HCT116 (cell line): Measurements from ENCODE around the gene HBE1. TPM values are rescaled to one million over a fixed set of nuclear protein-coding genes. Genes with fewer than 3 reads are reported as not detected.

Source experiments
- ATAC-seq: fragments of 200-7000 bp; cut with Tn5 transposase; 2 replicates; pipeline ENCODE4 v1.9.1; 2020; ENCODE audit warnings: mild to moderate bottlenecking, moderate library complexity
- BruUV-seq: library from RNA; stranded (reverse); fragments of 400-500 nt; replicated peaks from 2 replicates; lab custom pipeline; 2021; lab: Mats Ljungman, UMichigan
- CTCF ChIA-PET: fragments of 300-600 bp; sonication (Branson Sonifier 250); formaldehyde crosslinking; loops from one replicate; lab custom pipeline; 2021; ENCODE audit warnings: antibody characterized with exemption; lab: Charles Lee
- POLR2A ChIA-PET: fragments of 300-600, 350-600 bp; sonication (Branson Sonifier 250); formaldehyde crosslinking; loops from one replicate; lab custom pipeline; 2021; ENCODE audit warnings: antibody characterized with exemption; lab: Charles Lee
- RAD21 ChIA-PET, 2 experiments: fragments of 300-600 bp; sonication (Branson Sonifier 250); formaldehyde crosslinking; loops; one replicate each; lab custom pipeline; 2023; ENCODE audit warnings: low total read pairs in 2 of 2; ENCODE audit not compliant: uncharacterized antibody in 2 of 2, unreplicated experiment in 2 of 2, low non-redundant PET in 1 of 2; lab: Charles Lee
- DNase-seq: peaks from one replicate; pipeline ENCODE4 v3.0.0-alpha.2; 2010; ENCODE audit warnings: low read depth, low spot score
- H2AFZ ChIP-seq: fragments of 200-600 bp; shearing (Covaris generic), sonication (generic); 2 replicates; pipeline ENCODE4 v1.6.1; 2017; ENCODE audit warnings: low read depth, mixed run types, mixed read lengths, antibody characterized with exemption, low read length; ENCODE audit not compliant: poor library complexity, severe bottlenecking
- H3K27ac ChIP-seq: 2 replicates; pipeline ENCODE4 v1.5.1; 2012; ENCODE audit warnings: low read depth, low read length
- H3K27me3 ChIP-seq: fragments of 200-600 bp; sonication (generic); 2 replicates; pipeline ENCODE4 v1.6.1; 2016; ENCODE audit warnings: mixed run types, low read length, mixed read lengths; ENCODE audit not compliant: insufficient read depth
- H3K36me3 ChIP-seq, 2 experiments: fragments of 200-500 bp in 1 of 2; fragments of 200-600 bp in 1 of 2; sonication (Bioruptor generic) in 1 of 2; sonication (generic) in 1 of 2; 2 replicates each; pipeline versions ENCODE4 v1.5.1 to v1.6.1; 2014 to 2016; ENCODE audit warnings: low read length in 2 of 2, inconsistent platforms in 1 of 2, mixed read lengths in 1 of 2, mixed run types in 1 of 2; ENCODE audit not compliant: insufficient read depth in 2 of 2, control insufficient read depth in 1 of 2
- H3K4me1 ChIP-seq, 2 experiments: fragments of 200-600 bp in 1 of 2; sonication (generic) in 1 of 2; 2 replicates each; pipeline versions ENCODE4 v1.5.1 to v1.6.1; 2012 to 2017; ENCODE audit warnings: low read length in 2 of 2, inconsistent platforms in 1 of 2, mild to moderate bottlenecking in 1 of 2, mixed read lengths in 1 of 2, mixed run types in 1 of 2, moderate library complexity in 1 of 2; ENCODE audit not compliant: insufficient read depth in 2 of 2, control insufficient read depth in 1 of 2
- H3K4me2 ChIP-seq: fragments of 200-600 bp; sonication (generic); 2 replicates; pipeline ENCODE4 v1.6.1; 2017; ENCODE audit warnings: mixed run types, low read length, mixed read lengths
- H3K4me3 ChIP-seq, 2 experiments: fragments of 200-600 bp in 1 of 2; sonication (generic) in 1 of 2; replicated peaks in 1 of 2; 2 replicates each; pipeline ENCODE4 v1.5.1; 2011 to 2016; ENCODE audit warnings: low read length in 2 of 2, control low read depth in 1 of 2, low read depth in 1 of 2, mild to moderate bottlenecking in 1 of 2, mixed read lengths in 1 of 2, mixed run types in 1 of 2
- H3K79me2 ChIP-seq: fragments of 200-600 bp; sonication (generic); 2 replicates; pipeline ENCODE4 v1.6.1; 2017; ENCODE audit warnings: mild to moderate bottlenecking, mixed run types, low read length, moderate library complexity, mixed read lengths; ENCODE audit not compliant: insufficient read depth
- H3K9ac ChIP-seq: fragments of 200-600 bp; sonication (generic); 2 replicates; pipeline ENCODE4 v1.6.1; 2016; ENCODE audit warnings: low read length, mixed read lengths
- H3K9me2 ChIP-seq: fragments of 200-600 bp; sonication (generic), shearing (Covaris generic); 2 replicates; pipeline ENCODE4 v1.6.1; 2017; ENCODE audit warnings: mixed run types, mild to moderate bottlenecking, moderate library complexity; ENCODE audit not compliant: insufficient read depth
- H3K9me3 ChIP-seq, 2 experiments: fragments of 200-500 bp in 1 of 2; fragments of 200-600 bp in 1 of 2; sonication (Bioruptor generic) in 1 of 2; sonication (generic) in 1 of 2; 2 replicates each; pipeline ENCODE4 v1.6.1; 2014 to 2017; ENCODE audit warnings: low read length in 2 of 2, mixed read lengths in 2 of 2, inconsistent platforms in 1 of 2, low read depth in 1 of 2, mild to moderate bottlenecking in 1 of 2, mixed run types in 1 of 2, moderate library complexity in 1 of 2; ENCODE audit not compliant: control insufficient read depth in 1 of 2, insufficient read depth in 1 of 2
- H4K20me1 ChIP-seq: fragments of 200-600 bp; sonication (generic), shearing (Covaris generic); 2 replicates; pipeline ENCODE4 v1.6.1; 2017; ENCODE audit warnings: mixed run types, mild to moderate bottlenecking, moderate library complexity; ENCODE audit not compliant: insufficient read depth
- CBX3 ChIP-seq: IDR thresholded peaks from 2 replicates; pipeline ENCODE4 v1.6.1; 2012; ENCODE audit warnings: low read depth
- CEBPB ChIP-seq: IDR thresholded peaks from 2 replicates; pipeline ENCODE4 v1.6.1; 2012; ENCODE audit warnings: low read depth
- CTCF ChIP-seq, 3 experiments: fragments of 200-600 bp in 1 of 3; sonication (generic) in 1 of 3; IDR thresholded peaks in 2 of 3; conservative IDR thresholded peaks in 1 of 3; 2 replicates each; pipeline ENCODE4 v1.5.1; 2012 to 2017; ENCODE audit warnings: low read depth in 2 of 3, low read length in 2 of 3, antibody characterized with exemption in 1 of 3, borderline replicate concordance in 1 of 3, control low read depth in 1 of 3, mild to moderate bottlenecking in 1 of 3, mixed read lengths in 1 of 3, mixed run types in 1 of 3, moderate library complexity in 1 of 3; ENCODE audit not compliant: insufficient read depth in 1 of 3
- EGR1 ChIP-seq: IDR thresholded peaks from 2 replicates; pipeline ENCODE4 v1.6.1; 2012; ENCODE audit warnings: low read depth
- ELF1 ChIP-seq: IDR thresholded peaks from 2 replicates; pipeline ENCODE4 v1.6.1; 2012; ENCODE audit warnings: low read depth, borderline replicate concordance
- EZH2 ChIP-seq: fragments of 200-600 bp; sonication (generic); IDR thresholded peaks from 2 replicates; pipeline ENCODE4 v1.6.1; 2017; ENCODE audit warnings: antibody characterized with exemption, mixed run types
- JUND ChIP-seq: IDR thresholded peaks from 2 replicates; pipeline ENCODE4 v1.6.1; 2012
- MAX ChIP-seq: IDR thresholded peaks from 2 replicates; pipeline ENCODE4 v1.6.1; 2012
- POLR2A ChIP-seq: IDR thresholded peaks from 2 replicates; pipeline ENCODE4 v1.7.0; 2011; ENCODE audit warnings: borderline replicate concordance; ENCODE audit not compliant: insufficient read depth, insufficient read length; ENCODE audit errors: extremely low read depth
- POLR2AphosphoS5 ChIP-seq: IDR thresholded peaks from 2 replicates; pipeline ENCODE4 v1.6.1; 2011; ENCODE audit warnings: mild to moderate bottlenecking, low read depth, low read length, moderate library complexity
- REST ChIP-seq: IDR thresholded peaks from 2 replicates; pipeline ENCODE4 v1.6.1; 2012; ENCODE audit warnings: low read depth
- SIN3A ChIP-seq: IDR thresholded peaks from 2 replicates; pipeline ENCODE4 v1.6.1; 2012; ENCODE audit warnings: low read depth
- SP1 ChIP-seq: IDR thresholded peaks from 2 replicates; pipeline ENCODE4 v1.6.1; 2012; ENCODE audit warnings: low read depth
- SRF ChIP-seq: IDR thresholded peaks from 2 replicates; pipeline ENCODE4 v1.6.1; 2012; ENCODE audit warnings: low read depth
- TCF7L2 ChIP-seq: IDR thresholded peaks from 2 replicates; pipeline ENCODE4 v1.7.0; 2011; ENCODE audit warnings: borderline replicate concordance, inconsistent platforms; ENCODE audit not compliant: insufficient read depth, insufficient read length; ENCODE audit errors: extremely low read depth
- YY1 ChIP-seq: IDR thresholded peaks from 2 replicates; pipeline ENCODE4 v1.6.1; 2011; ENCODE audit warnings: low read length, low read depth, moderate library complexity, mild to moderate bottlenecking; ENCODE audit not compliant: insufficient replicate concordance; ENCODE audit errors: extremely low read depth
- ZFX ChIP-seq: fragments of 450-650 bp; IDR thresholded peaks from 2 replicates; pipeline ENCODE4 v1.6.1; 2017
- ZNF274 ChIP-seq: fragments of 200-500 bp; sonication (Bioruptor generic); IDR thresholded peaks from 2 replicates; pipeline ENCODE4 v1.6.1; 2014; ENCODE audit warnings: mild to moderate bottlenecking, low read depth, low read length, inconsistent platforms
- intact Hi-C: fragments of 100-400 bp; cut with micrococcal nuclease; formaldehyde crosslinking; loops from 2 replicates; pipeline ENCODE4 v1.10.0; 2022
- total RNA-seq: library from RNA; stranded (reverse); gene quantifications from one replicate; pipeline ENCODE4 v1.2.1, GENCODE V29; 2021; ENCODE audit not compliant: unreplicated experiment

HBE1 gene
- total RNA-seq, 1 experiment from 2014 or later = 212 TPM

DNA sequence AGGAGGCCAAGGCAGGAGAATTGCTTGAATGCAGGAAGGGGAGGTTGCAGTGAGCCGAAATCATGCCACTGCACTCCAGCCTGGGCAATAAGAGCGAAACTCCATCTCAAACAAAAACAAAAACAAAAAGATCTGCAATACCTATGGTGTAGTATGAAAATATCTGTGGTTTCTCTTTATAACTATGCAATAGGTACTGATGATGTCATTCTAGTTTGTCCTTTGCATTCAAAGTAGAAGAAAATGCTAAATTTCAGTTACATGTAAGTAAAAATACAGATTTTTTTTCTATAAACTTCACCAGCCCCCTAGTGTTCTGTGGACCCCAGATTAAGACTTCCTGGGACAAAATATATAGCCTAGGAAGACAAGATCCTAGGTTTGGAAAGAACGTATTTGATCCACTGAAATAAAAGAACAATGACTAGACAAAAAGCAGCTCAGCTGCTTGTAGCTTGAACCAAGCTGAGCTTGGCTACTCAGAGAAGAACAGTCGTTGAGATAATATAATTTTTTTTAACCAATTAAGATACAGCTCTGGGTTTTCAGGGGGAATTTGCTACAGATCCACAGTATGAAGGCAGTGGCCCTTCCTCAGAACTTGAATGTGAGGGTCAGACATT is 2.8 kb upstream of the HBE1 start:
- H4K20me1 ChIP-seq = no peaks in the 10 kb centered on the region
- H3K27me3 ChIP-seq = no peaks in the 10 kb centered on the region
- no peaks in the 10 kb centered on the region for H3K79me2 ChIP-seq
- H2AFZ ChIP-seq = no peak overlapping the region
- H3K4me2 ChIP-seq = no peak overlapping the region
- CTCF ChIA-PET = no interaction called here
- H3K36me3 ChIP-seq = peaks cover 0 to 8% of the 10 kb centered on the region in 2 experiments; a peak in 1 of 4 replicates
- H3K4me1 ChIP-seq = peaks cover 0 to 5% of the 10 kb centered on the region in 2 experiments; a peak in 1 of 4 replicates
- DNase-seq (no peak), ATAC-seq (no peak)
- BruUV-seq = no TSS peak
- H3K27ac ChIP-seq = no peak overlapping the region
- no peaks in the 10 kb centered on the region for H3K9me3 ChIP-seq
- POLR2A ChIA-PET = no interaction called here
- H3K9me2 ChIP-seq = no peaks in the 10 kb centered on the region
- intact Hi-C loops = no loop called here
- no peak for TF ChIP-seq REST
- no peak for TF ChIP-seq TCF7L2
- TF ChIP-seq SIN3A = no peak
- no peak for TF ChIP-seq POLR2AphosphoS5
- no peak for TF ChIP-seq ZNF274
- no peak for TF ChIP-seq EZH2
- TF ChIP-seq JUND = no peak
- TF ChIP-seq YY1 = no peak
- no peak for TF ChIP-seq SP1
- no peak for TF ChIP-seq MAX
- TF ChIP-seq SRF = no peak
- TF ChIP-seq EGR1 = no peak
- no peak for TF ChIP-seq ELF1
- TF ChIP-seq CBX3 = no peak
- no peak for TF ChIP-seq ZFX
- no peak for TF ChIP-seq POLR2A
- no peak for TF ChIP-seq CTCF (IDR thresholded peaks at IDR 0.05 in 2 of 3, conservative IDR thresholded peaks at IDR 0.05 in 1 of 3; ENCODE audit: borderline replicate concordance in 1 of 3, insufficient read depth in 1 of 3, low read depth in 2 of 3, low read length in 2 of 3)
- TF ChIP-seq CEBPB = no peak
- H3K9ac ChIP-seq = no peak overlapping the region
- RAD21 ChIA-PET = no interaction called here
- no peak overlapping the region for H3K4me3 ChIP-seq
